Adrenal gland (tissue), 5 donors: Measurements from ENCODE around the gene OR2J3.

Source experiments
- POLR2A ChIP-seq, 2 donors: fragments of 450-650 bp; IDR thresholded peaks; one replicate each; pipeline ENCODE4 v1.6.1; 2017; ENCODE audit warnings: antibody characterized with exemption in 2 of 2, mild to moderate bottlenecking in 2 of 2, moderate library complexity in 1 of 2
- TF ChIP-seq, protein P1 (sequence below), 6 experiments: fragments of 450-650 bp in 4 of 6; fragments of 200-600 bp in 2 of 6; sonication (generic) in 1 of 6; IDR thresholded peaks; 1 replicate in 5 of 6; 2 replicates in 1 of 6; pipeline versions ENCODE4 v1.5.1 to v1.8.0; 2016 to 2021; ENCODE audit warnings: antibody characterized with exemption in 6 of 6, mild to moderate bottlenecking in 2 of 6, moderate library complexity in 1 of 6
- donor health status: DM: no; HTN: no; CAD: no.

DNA sequence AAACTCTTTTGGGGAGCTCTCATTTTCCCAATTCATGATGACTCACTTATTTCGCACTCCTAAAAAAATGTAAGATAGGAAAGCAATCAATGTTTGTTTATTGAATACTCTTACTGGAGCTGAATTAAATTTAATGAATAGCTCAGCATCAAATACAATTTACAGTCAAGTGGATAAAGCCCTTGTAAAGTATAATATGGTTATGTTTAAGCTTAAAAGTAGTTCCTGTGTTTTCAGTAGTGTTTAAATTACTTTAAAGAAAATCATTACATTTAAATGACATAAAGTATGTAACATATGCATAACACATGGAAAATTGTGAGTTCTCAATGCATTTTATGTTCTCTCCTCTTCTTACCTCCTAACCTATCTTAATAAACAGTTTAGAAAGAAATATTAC is 20.6 kb upstream of the OR2J3 start, which contains the start of gene OR2B3:
- no peak for TF ChIP-seq POLR2A (IDR thresholded peaks at IDR 0.05)
- TF ChIP-seq, protein P1, sequence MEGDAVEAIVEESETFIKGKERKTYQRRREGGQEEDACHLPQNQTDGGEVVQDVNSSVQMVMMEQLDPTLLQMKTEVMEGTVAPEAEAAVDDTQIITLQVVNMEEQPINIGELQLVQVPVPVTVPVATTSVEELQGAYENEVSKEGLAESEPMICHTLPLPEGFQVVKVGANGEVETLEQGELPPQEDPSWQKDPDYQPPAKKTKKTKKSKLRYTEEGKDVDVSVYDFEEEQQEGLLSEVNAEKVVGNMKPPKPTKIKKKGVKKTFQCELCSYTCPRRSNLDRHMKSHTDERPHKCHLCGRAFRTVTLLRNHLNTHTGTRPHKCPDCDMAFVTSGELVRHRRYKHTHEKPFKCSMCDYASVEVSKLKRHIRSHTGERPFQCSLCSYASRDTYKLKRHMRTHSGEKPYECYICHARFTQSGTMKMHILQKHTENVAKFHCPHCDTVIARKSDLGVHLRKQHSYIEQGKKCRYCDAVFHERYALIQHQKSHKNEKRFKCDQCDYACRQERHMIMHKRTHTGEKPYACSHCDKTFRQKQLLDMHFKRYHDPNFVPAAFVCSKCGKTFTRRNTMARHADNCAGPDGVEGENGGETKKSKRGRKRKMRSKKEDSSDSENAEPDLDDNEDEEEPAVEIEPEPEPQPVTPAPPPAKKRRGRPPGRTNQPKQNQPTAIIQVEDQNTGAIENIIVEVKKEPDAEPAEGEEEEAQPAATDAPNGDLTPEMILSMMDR (IDR thresholded peaks at IDR 0.05), result no peak
